GM12878 (cell line): ENCODE data around the gene SMAD5. TPM values are rescaled to one million over a fixed set of nuclear protein-coding genes. Genes with fewer than 3 reads are reported as not detected.

ENCODE experiments used
- ATAC-seq: fragments of 200-7000 bp; cut with Tn5 transposase; 3 replicates; pipeline ENCODE4 v1.9.1; 2020; ENCODE audit warnings: mild to moderate bottlenecking, moderate library complexity
- BruUV-seq: library from RNA; stranded (reverse); fragments of 400-500 nt; replicated peaks from 2 replicates; lab custom pipeline; 2021; lab: Mats Ljungman, UMichigan
- CTCF ChIA-PET: fragments of 300-600 bp; sonication (Branson Sonifier 250); formaldehyde crosslinking; extraction: SDS; loops from one replicate; lab custom pipeline; 2021; ENCODE audit warnings: inconsistent platforms; lab: Yijun Ruan, JAX
- POLR2A ChIA-PET: fragments of 350-600 bp; formaldehyde crosslinking; extraction: SDS; loops from one replicate; lab custom pipeline; 2021; ENCODE audit warnings: inconsistent platforms; lab: Charles Lee
- RAD21 ChIA-PET: fragments of 300-600 bp; sonication (Branson Sonifier 250); formaldehyde crosslinking; loops from one replicate; lab custom pipeline; 2023; ENCODE audit warnings: antibody characterized with exemption; ENCODE audit not compliant: unreplicated experiment; lab: Charles Lee
- SMC1A ChIA-PET: fragments of 300-600 bp; sonication (Branson Sonifier 250); formaldehyde crosslinking; loops from one replicate; lab custom pipeline; 2023; ENCODE audit not compliant: unreplicated experiment, uncharacterized antibody; lab: Charles Lee
- DNase-seq: peaks from one replicate; pipeline ENCODE4 v3.0.0-alpha.2; 2011; ENCODE audit warnings: low read depth, low spot score
- FAIRE-seq: peaks from 3 replicates; lab custom pipeline; 2011; peaks lifted over from hg19 to GRCh38; lab: Jason Lieb, UNC
- H2AFZ ChIP-seq: 2 replicates; pipeline ENCODE4 v1.6.0; 2011; ENCODE audit warnings: low read depth, low read length, control low read depth; ENCODE audit not compliant: control insufficient read depth
- H3K27ac ChIP-seq: 2 replicates; pipeline ENCODE4 v1.5.1; 2011; ENCODE audit warnings: control low read depth; ENCODE audit not compliant: control insufficient read depth, insufficient read depth
- H3K27me3 ChIP-seq, 2 experiments: replicated peaks in 1 of 2; 2 replicates each; pipeline versions ENCODE4 v1.6.0 to v1.6.1; 2011; ENCODE audit warnings: low read length in 1 of 2; ENCODE audit not compliant: control insufficient read depth in 2 of 2, insufficient read depth in 2 of 2
- H3K36me3 ChIP-seq, 2 experiments: 2 replicates each; pipeline ENCODE4 v1.5.1; 2011; ENCODE audit warnings: low read length in 1 of 2; ENCODE audit not compliant: control insufficient read depth in 2 of 2, insufficient read depth in 2 of 2
- H3K4me1 ChIP-seq: 2 replicates; pipeline ENCODE4 v1.6.1; 2011; ENCODE audit warnings: mild to moderate bottlenecking, low read length, moderate library complexity, mixed read lengths; ENCODE audit not compliant: control insufficient read depth, insufficient read depth
- H3K4me2 ChIP-seq: 2 replicates; pipeline ENCODE4 v1.6.0; 2011; ENCODE audit warnings: control low read depth; ENCODE audit not compliant: control insufficient read depth, insufficient read depth
- H3K4me3 ChIP-seq: fragments of 200-600 bp; sonication (generic); 2 replicates; pipeline ENCODE4 v1.5.1; 2016
- H3K79me2 ChIP-seq: 2 replicates; pipeline ENCODE4 v1.6.0; 2011; ENCODE audit warnings: low read length; ENCODE audit not compliant: control insufficient read depth, insufficient read depth
- H3K9ac ChIP-seq: 2 replicates; pipeline ENCODE4 v1.8.0; 2011; ENCODE audit warnings: low read length, control low read depth, mixed read lengths; ENCODE audit not compliant: control insufficient read depth, insufficient read depth
- H3K9me3 ChIP-seq: replicated peaks from 3 replicates; pipeline ENCODE4 v1.5.1; 2011; ENCODE audit warnings: mild to moderate bottlenecking, low read length; ENCODE audit not compliant: control insufficient read depth, insufficient read depth
- H4K20me1 ChIP-seq: 2 replicates; pipeline ENCODE4 v1.6.0; 2011; ENCODE audit not compliant: control insufficient read depth, insufficient read depth
- CBFB ChIP-seq: IDR thresholded peaks from 2 replicates; pipeline ENCODE4 v1.6.1; 2016; ENCODE audit warnings: antibody characterized with exemption, low read depth
- CBX5 ChIP-seq: sonication (generic); IDR thresholded peaks from 2 replicates; pipeline ENCODE4 v1.6.1; 2016; ENCODE audit warnings: low read depth, moderate library complexity, mild to moderate bottlenecking, inconsistent platforms
- CEBPB ChIP-seq, 2 experiments: fragments of 150-350 bp in 1 of 2; IDR thresholded peaks; 2 replicates each; pipeline ENCODE4 v1.6.1; 2012 to 2014; ENCODE audit warnings: low read depth in 2 of 2, low read length in 2 of 2, borderline replicate concordance in 1 of 2, inconsistent platforms in 1 of 2
- JUND ChIP-seq: IDR thresholded peaks from 2 replicates; pipeline ENCODE4 v1.6.1; 2012; ENCODE audit warnings: low read depth, mild to moderate bottlenecking, low read length, improper control_type of control experiment, moderate library complexity
- KLF5 ChIP-seq: fragments of 450-650 bp; IDR thresholded peaks from 2 replicates; pipeline ENCODE4 v1.6.1; 2014; ENCODE audit warnings: mild to moderate bottlenecking; ENCODE audit not compliant: partially characterized antibody
- MTA2 ChIP-seq: fragments of 450-650 bp; IDR thresholded peaks from 2 replicates; pipeline ENCODE4 v1.6.1; 2016; ENCODE audit warnings: low read depth, mild to moderate bottlenecking, moderate library complexity
- RFX5 ChIP-seq: IDR thresholded peaks from 2 replicates; pipeline ENCODE4 v1.6.1; 2011; ENCODE audit warnings: low read depth, low read length, improper control_type of control experiment
- SREBF2 ChIP-seq: IDR thresholded peaks from 2 replicates; pipeline ENCODE4 v1.6.1; 2012; ENCODE audit warnings: mild to moderate bottlenecking, low read length
- STAT1 ChIP-seq: fragments of 450-650 bp; conservative IDR thresholded peaks from 2 replicates; pipeline ENCODE4 v1.6.1; 2014; ENCODE audit warnings: antibody characterized with exemption, mild to moderate bottlenecking
- ZNF217 ChIP-seq: fragments of 450-650 bp; IDR thresholded peaks from 2 replicates; pipeline ENCODE4 v1.6.1; 2017; ENCODE audit warnings: antibody characterized with exemption, mild to moderate bottlenecking
- ZNF24 ChIP-seq: fragments of 450-650 bp; IDR thresholded peaks from 2 replicates; pipeline ENCODE4 v1.6.1; 2017; ENCODE audit warnings: antibody characterized with exemption, mild to moderate bottlenecking
- ZNF622 ChIP-seq: fragments of 450-650 bp; IDR thresholded peaks from 2 replicates; pipeline ENCODE4 v1.6.1; 2017; ENCODE audit warnings: mild to moderate bottlenecking, inconsistent platforms
- WGBS: methylation state at CpG from one replicate; pipeline ENCODE4 v1.1.6; 2016; ENCODE audit warnings: low lambda C conversion rate; ENCODE audit not compliant: insufficient replicate concordance, insufficient coverage; ENCODE audit errors: missing lambda C conversion rate; 5-methylcytosine and 5-hydroxymethylcytosine counted together
- in situ Hi-C: fragments of 300-500 bp; cut with MboI; formaldehyde crosslinking; loops from 9 replicates; pipeline ENCODE4 v1.14.3; 2018; ENCODE audit warnings: mixed read lengths
- intact Hi-C: fragments of 100-400 bp; cut with micrococcal nuclease; formaldehyde crosslinking; loops from one replicate; pipeline ENCODE4 v1.14.2; 2022; ENCODE audit not compliant: unreplicated experiment
- polyA plus RNA-seq, 11 experiments: library from polyadenylated mRNA; depleted of rRNA in 4 of 11; unstranded in 6 of 11; stranded (reverse) in 5 of 11; fragments of >200 nt; fragmentation: Nextera tagmentation in 4 of 11; fragmentation: Illumina TruSeq in 1 of 11; extraction: Ambion mirVana in 4 of 11; extraction: Trizol in 1 of 11; gene quantifications; 1 replicate in 1 of 11; 2 replicates in 10 of 11; pipeline versions ENCODE4 v1.2.1 to v1.2.3, GENCODE V29; 2011 to 2016; ENCODE audit warnings: inconsistent platforms in 2 of 11, missing spikeins in 2 of 11, low read depth in 1 of 11
- total RNA-seq, 4 experiments: library from RNA; depleted of rRNA in 3 of 4; stranded (reverse); fragments of >200 nt in 3 of 4; fragmentation: Illumina TruSeq in 1 of 4; extraction: Trizol in 1 of 4; gene quantifications; 2 replicates each; pipeline versions ENCODE4 v1.2.1 to v1.2.3, GENCODE V29; 2013 to 2021
- TF ChIP-seq, protein P1 (sequence below), 3 experiments: IDR thresholded peaks in 2 of 3; conservative IDR thresholded peaks in 1 of 3; 2 replicates each; pipeline ENCODE4 v1.5.1; 2011; ENCODE audit warnings: low read depth in 3 of 3, low read length in 3 of 3, mild to moderate bottlenecking in 3 of 3, control low read depth in 2 of 3, moderate library complexity in 2 of 3, inconsistent platforms in 1 of 3, mixed read lengths in 1 of 3; ENCODE audit not compliant: control insufficient read depth in 2 of 3, insufficient read depth in 1 of 3; ENCODE audit errors: extremely low read depth in 1 of 3

SMAD5 gene
- total and polyA plus RNA-seq, 10 of the 15 experiments (the other 5 are each of a cell fraction or from before 2014, with no cell fraction given): 3.6 to 40.6 (median 11.7) TPM

- Histone ChIP-seq H3K27me3 (peaks cover 0 to 3% of the 10 kb centered on the region in 2 experiments; a peak in 2 of 4 replicates), H3K4me3 (no peak overlapping the region), H3K36me3 (no peaks in the 10 kb centered on the region), H3K4me2 (no peak overlapping the region), H3K79me2 (no peaks in the 10 kb centered on the region), H2AFZ (no peak overlapping the region), H3K9ac (no peak overlapping the region), H3K9me3 (no peaks in the 10 kb centered on the region), H3K27ac (no peak overlapping the region), H3K4me1 (no peaks in the 10 kb centered on the region), H4K20me1 (no peaks in the 10 kb centered on the region; the same call in 1 of the 2 replicates)
- BruUV-seq: no TSS peak
- in situ Hi-C loops: no loop called here
- TF ChIP-seq CBX5 (no peak), STAT1 (no peak), SREBF2 (no peak), ZNF217 (no peak), RFX5 (no peak), MTA2 (no peak), CEBPB (IDR thresholded peaks at IDR 0.05; ENCODE audit: borderline replicate concordance in 1 of 2, low read depth in 2 of 2, low read length in 2 of 2) (no peak), JUND (no peak), ZNF622 (no peak), ZNF24 (no peak), KLF5 (no peak), CBFB (no peak)
- TF ChIP-seq, protein P1, sequence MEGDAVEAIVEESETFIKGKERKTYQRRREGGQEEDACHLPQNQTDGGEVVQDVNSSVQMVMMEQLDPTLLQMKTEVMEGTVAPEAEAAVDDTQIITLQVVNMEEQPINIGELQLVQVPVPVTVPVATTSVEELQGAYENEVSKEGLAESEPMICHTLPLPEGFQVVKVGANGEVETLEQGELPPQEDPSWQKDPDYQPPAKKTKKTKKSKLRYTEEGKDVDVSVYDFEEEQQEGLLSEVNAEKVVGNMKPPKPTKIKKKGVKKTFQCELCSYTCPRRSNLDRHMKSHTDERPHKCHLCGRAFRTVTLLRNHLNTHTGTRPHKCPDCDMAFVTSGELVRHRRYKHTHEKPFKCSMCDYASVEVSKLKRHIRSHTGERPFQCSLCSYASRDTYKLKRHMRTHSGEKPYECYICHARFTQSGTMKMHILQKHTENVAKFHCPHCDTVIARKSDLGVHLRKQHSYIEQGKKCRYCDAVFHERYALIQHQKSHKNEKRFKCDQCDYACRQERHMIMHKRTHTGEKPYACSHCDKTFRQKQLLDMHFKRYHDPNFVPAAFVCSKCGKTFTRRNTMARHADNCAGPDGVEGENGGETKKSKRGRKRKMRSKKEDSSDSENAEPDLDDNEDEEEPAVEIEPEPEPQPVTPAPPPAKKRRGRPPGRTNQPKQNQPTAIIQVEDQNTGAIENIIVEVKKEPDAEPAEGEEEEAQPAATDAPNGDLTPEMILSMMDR (IDR thresholded peaks at IDR 0.05 in 2 of 3, conservative IDR thresholded peaks at IDR 0.05 in 1 of 3; ENCODE audit: control insufficient read depth in 2 of 3, extremely low read depth in 1 of 3, insufficient read depth in 1 of 3, low read depth in 3 of 3, low read length in 3 of 3): no peak
- ChIA-PET SMC1A (interaction anchor here (0.8 to 1.5 kb wide), 2 partner anchors 153 to 231 kb away, joined by 3 to 4 read pairs; no protein-coding TSS in a partner anchor), RAD21 (interaction anchor here (1.1 kb wide), 1 partner anchor 16 kb away, joined by 3 read pairs; no protein-coding TSS in a partner anchor), POLR2A (no interaction called here), CTCF (no interaction called here)
- WGBS: 27% methylated on average over 3 of the region's 3 CpGs
- FAIRE-seq: no peak
- no peak for ATAC-seq
- DNase-seq: no peak
- intact Hi-C loops: no loop called here
Observed at GRCh38 chr5:136208916-136209315, 76.3 kb downstream of the SMAD5 start.
